ENCODE measurements around the gene CLCN2.

CLCN2 gene

DNA sequence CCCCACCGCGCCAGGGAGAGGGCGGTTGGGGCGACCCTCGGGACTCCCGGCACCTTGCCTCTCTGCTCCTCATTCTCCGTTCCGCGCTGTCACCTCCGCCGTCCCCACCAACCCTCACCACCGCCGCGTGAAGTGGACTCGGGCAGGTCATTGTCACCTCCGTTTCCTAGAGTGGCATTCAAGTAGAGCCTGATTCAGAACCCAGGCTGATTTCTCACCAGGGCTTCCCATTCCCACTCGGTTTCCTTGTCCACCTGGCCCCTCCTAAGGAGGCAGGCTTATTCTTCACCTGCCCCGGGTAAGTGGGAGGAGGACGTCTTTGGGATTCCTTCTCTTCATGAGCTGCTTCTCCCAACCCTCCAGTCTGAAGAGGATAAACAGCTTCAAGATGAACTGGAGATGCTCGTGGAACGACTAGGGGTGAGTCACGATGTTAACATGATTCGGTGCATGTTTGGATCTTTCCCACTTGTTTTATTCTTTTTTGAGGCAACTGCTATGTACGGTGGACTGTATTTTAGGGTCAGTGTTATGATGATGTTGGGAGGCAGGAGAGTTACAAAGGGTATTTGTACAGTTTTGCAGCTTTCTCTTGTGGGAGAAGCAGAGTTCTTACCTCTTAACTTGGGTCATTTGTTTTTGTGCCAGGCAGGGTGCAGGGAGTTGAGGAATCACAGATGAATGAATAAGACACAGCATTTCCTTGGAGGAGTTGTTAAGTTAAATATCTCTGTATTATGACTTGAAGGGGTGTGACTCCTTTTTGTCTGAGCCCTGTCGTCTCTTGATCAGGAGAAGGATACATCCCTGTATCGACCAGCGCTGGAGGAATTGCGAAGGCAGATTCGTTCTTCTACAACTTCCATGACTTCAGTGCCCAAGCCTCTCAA lies 61.7 kb downstream of the CLCN2 start:
- TF ChIP-seq CTCF (IDR thresholded peaks at IDR 0.05; ENCODE audit: control insufficient read depth, insufficient read depth, low read depth, low read length, missing control alignments) = no peak
- DNase-seq (ENCODE audit: low read depth) = no peak
- H3K4me3 ChIP-seq (ENCODE audit: control insufficient read depth, low read depth, low read length) = peak overlapping the region; percentile 72

DNA sequence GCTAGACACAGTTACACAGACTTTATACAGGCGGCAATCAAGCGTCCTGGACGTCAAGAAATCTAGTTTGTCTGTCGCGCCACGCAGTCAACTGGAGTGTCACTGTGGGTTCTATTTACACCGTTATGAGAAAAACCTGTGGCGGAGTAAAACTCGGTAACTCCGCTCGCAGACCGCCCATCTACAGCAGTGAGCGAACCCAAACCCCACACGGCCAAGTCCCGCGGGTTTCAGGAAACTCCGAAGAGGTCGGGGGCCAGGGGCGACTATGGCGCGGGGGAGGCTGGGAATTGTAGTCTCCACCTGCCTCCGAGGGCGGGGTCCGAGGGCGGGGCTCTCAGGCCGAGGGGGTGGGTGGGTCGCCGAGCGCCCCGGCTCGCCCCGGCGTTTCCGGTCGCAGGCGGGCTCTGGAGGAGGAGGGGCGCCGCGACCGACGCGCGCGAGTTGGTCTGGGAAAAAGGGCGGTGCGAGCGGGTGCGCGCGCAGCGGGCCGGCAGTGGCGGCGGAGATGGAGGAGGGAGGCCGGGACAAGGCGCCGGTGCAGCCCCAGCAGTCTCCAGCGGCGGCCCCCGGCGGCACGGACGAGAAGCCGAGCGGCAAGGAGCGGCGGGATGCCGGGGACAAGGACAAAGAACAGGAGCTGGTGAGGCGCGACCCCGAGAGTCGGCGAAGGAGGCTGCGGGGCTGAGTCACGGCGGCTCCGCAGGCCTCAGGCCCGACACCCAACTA lies 62.5 kb downstream of the CLCN2 start, which contains the start of gene PSMD2:
TSS of gene PSMD2 (plus strand) at position 483 of the 729 bp plus-strand sequence. CDS start at position 509, 26 bp downstream.
- no peak for TF ChIP-seq CTCF (IDR thresholded peaks at IDR 0.05; ENCODE audit: control insufficient read depth, insufficient read depth, low read depth, low read length, missing control alignments)
- H3K4me3 ChIP-seq (ENCODE audit: control insufficient read depth, low read depth, low read length) = peak within 1 kb of the TSS; percentile 72
- DNase-seq (ENCODE audit: low read depth) = peak; percentile 75

DNA sequence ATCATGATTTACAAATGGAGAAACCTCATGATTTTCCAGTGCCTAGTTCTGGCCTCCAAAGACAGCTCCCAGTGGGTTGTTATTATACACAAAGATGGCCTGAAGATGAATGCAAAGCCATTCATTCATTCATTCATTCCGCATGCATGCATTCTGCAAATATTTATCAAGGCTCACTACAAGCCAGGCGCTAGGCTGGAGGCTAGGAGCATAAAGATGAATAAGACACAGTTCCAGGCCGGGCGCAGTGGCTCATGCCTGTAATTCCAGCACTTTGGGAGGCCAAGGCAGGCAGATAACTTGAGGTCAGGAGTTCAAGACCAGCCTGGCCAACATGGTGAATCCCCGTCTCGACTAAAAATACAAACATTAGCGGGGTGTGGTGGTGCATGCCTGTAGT lies 64.8 kb downstream of the CLCN2 start:
- no peak for DNase-seq (ENCODE audit: low read depth)
- H3K4me3 ChIP-seq (ENCODE audit: control insufficient read depth, low read depth, low read length) = no peak overlapping the region
- no peak for TF ChIP-seq CTCF (IDR thresholded peaks at IDR 0.05; ENCODE audit: control insufficient read depth, insufficient read depth, low read depth, low read length, missing control alignments)
